GM23248 (cell line): Measurements from ENCODE around the gene UGT2B7.
"Not testable (repeated sequence)": the region's sequence is repeated elsewhere in the genome, so short reads cannot be mapped to it uniquely, and the experiment has no call there.

ENCODE experiments used
- EZH2 ChIP-seq: fragments of 200-600 bp; sonication (generic); IDR thresholded peaks from 2 replicates; pipeline ENCODE4 v1.6.1; 2018; ENCODE audit warnings: antibody characterized with exemption, mild to moderate bottlenecking; ENCODE audit not compliant: insufficient read depth, poor library complexity, severe bottlenecking
- EZH2phosphoT487 ChIP-seq: fragments of 200-600 bp; sonication (generic); IDR thresholded peaks from 2 replicates; pipeline ENCODE4 v1.6.1; 2018; ENCODE audit warnings: antibody characterized with exemption, moderate library complexity, mild to moderate bottlenecking, low read depth; ENCODE audit not compliant: insufficient read depth

DNA sequence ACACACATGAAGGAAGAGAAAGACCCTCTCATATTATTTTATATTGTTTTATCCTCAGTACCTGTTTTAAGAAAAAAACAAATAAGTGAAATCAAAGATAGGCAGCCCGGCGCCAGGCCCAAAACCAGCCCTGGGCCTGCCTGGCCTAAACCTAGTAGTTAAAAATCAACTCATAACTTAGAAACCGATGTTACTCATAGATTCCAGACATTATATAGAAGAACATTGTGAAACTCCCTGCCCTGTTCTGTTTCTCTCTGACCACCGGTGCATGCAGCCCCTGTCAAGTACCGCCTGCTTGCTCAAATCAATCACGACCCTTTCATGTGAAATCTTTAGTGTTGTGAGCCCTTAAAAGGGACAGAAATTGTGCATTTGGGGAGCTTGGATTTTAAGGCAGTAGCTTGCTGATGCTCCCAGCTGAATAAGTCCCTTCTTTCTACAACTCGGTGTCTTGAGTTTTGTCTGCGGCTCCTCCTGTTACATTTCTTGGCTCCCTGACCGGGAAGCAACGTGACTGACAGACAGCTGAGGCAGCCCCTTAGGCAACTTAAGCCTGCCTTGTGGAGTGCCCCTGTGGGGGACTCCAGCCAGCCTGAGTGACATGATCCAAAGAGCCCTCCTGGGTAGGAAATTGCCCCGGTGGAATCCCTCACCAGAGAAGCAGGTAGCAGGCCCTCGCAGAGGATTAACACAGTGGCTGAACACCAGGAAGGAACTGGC lies 45.3 kb upstream of the UGT2B7 start:
- TF ChIP-seq EZH2, EZH2phosphoT487: not testable (repeated sequence)
